Mammary epithelial cell (primary cell): ENCODE measurements around the gene FICD.

ENCODE experiments used
- EZH2 ChIP-seq: IDR thresholded peaks from 2 replicates; pipeline ENCODE4 v1.6.1; 2012; ENCODE audit warnings: low read length, inconsistent platforms, borderline replicate concordance
- TF ChIP-seq, protein P1 (sequence below), 2 donors: IDR thresholded peaks in 1 of 2; conservative IDR thresholded peaks in 1 of 2; 2 replicates each; pipeline ENCODE4 v1.5.1; 2011 to 2012; ENCODE audit warnings: inconsistent platforms in 2 of 2, low read length in 2 of 2, mild to moderate bottlenecking in 2 of 2, control low read depth in 1 of 2, low read depth in 1 of 2; ENCODE audit not compliant: insufficient read depth in 1 of 2; ENCODE audit errors: extremely low read depth in 1 of 2

DNA sequence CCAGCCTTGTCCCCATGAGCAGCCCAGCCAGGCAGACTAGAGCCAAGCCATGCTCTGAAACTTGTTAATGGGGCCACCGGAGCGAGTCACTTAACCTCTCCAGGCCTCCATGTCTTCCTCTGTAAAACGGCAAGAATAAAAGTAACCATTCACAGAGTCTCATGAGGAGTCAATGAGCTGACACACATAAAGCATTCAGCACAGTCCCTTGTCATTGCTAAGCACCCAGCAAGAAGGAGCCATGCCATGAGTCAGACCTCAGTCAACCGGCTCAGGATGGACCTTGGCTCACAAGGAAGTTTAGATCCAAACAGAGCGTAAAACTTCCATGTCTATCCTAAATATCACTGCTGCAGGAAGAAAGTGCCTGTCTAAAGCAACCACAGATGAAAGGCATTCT, 10.6 kb downstream of the FICD start:
- TF ChIP-seq, protein P1, sequence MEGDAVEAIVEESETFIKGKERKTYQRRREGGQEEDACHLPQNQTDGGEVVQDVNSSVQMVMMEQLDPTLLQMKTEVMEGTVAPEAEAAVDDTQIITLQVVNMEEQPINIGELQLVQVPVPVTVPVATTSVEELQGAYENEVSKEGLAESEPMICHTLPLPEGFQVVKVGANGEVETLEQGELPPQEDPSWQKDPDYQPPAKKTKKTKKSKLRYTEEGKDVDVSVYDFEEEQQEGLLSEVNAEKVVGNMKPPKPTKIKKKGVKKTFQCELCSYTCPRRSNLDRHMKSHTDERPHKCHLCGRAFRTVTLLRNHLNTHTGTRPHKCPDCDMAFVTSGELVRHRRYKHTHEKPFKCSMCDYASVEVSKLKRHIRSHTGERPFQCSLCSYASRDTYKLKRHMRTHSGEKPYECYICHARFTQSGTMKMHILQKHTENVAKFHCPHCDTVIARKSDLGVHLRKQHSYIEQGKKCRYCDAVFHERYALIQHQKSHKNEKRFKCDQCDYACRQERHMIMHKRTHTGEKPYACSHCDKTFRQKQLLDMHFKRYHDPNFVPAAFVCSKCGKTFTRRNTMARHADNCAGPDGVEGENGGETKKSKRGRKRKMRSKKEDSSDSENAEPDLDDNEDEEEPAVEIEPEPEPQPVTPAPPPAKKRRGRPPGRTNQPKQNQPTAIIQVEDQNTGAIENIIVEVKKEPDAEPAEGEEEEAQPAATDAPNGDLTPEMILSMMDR (conservative IDR thresholded peaks at IDR 0.05 in 1 of 2, IDR thresholded peaks at IDR 0.05 in 1 of 2; ENCODE audit: extremely low read depth in 1 of 2, insufficient read depth in 1 of 2, low read depth in 1 of 2, low read length in 2 of 2), result no peak
- no peak for TF ChIP-seq EZH2
